ENCODE measurements around the gene PTPRG. TPM values are rescaled to one million over a fixed set of nuclear protein-coding genes. Genes with fewer than 3 reads are reported as not detected.

The PTPRG gene
- total RNA-seq, 1 donor from 2014 or later = 11.1 TPM

DNA sequence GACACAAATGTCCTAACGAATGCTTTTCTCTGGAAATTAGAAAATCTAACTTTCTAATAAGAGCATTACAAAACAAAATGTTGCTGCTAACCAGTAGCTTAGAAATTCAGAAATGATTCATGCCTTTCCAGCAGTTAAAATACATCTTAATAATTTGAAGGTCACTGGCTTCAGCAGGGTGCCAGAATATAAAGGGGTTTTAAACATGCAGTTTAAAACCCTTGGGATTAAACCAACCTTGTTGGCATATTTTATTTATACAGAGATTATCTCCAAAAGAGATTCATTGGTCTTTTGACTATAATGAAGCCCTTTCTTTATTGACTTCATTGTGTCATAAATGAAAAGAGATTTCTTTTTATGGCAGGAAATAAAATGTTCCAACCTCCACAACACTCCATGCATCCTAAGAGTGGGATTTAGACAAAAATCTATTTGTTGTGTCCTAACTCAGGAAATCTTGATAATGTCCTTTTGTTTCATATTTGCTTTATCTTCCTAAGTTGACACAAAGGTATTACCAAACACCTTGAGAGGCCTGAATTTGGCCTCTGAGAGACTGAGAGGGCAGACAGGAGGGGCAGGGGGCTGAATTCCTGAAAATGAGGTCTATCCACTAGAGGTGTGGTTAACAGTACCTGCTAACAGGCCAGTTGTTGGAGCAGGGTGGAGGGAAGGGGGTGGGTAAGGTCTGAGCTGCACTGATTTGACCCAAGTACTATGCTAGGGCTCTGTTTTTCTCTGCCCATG lies 687.5 kb downstream of the PTPRG start:
- no peak for DNase-seq (ENCODE audit: low read depth)
- H3K4me3 ChIP-seq (ENCODE audit: low read depth, low read length) = no peak overlapping the region
- no peaks in the 10 kb centered on the region for H3K27me3 ChIP-seq (ENCODE audit: control insufficient read depth, insufficient read depth, low read length)
- no peaks in the 10 kb centered on the region for H3K36me3 ChIP-seq (ENCODE audit: control insufficient read depth, insufficient read depth, low read length)
- TF ChIP-seq, protein P1, sequence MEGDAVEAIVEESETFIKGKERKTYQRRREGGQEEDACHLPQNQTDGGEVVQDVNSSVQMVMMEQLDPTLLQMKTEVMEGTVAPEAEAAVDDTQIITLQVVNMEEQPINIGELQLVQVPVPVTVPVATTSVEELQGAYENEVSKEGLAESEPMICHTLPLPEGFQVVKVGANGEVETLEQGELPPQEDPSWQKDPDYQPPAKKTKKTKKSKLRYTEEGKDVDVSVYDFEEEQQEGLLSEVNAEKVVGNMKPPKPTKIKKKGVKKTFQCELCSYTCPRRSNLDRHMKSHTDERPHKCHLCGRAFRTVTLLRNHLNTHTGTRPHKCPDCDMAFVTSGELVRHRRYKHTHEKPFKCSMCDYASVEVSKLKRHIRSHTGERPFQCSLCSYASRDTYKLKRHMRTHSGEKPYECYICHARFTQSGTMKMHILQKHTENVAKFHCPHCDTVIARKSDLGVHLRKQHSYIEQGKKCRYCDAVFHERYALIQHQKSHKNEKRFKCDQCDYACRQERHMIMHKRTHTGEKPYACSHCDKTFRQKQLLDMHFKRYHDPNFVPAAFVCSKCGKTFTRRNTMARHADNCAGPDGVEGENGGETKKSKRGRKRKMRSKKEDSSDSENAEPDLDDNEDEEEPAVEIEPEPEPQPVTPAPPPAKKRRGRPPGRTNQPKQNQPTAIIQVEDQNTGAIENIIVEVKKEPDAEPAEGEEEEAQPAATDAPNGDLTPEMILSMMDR (IDR thresholded peaks at IDR 0.05; ENCODE audit: insufficient read depth, low read length, severe bottlenecking) = no peak
- FAIRE-seq = no peak

DNA sequence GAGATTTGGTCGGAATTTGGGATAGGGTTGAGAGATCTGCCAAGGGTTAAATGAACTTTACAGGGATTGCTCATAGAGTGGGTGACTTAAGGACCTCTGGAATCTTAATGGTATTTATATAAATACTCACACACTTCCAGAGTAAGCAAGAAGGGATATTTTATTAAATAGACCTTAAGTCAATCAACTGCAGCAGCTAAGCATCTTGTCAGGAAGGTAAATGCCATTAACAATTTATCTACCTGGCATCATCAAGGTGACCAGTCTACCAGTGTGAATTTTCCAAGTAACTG lies 688.1 kb downstream of the PTPRG start:
- DNase-seq (ENCODE audit: low read depth) = no peak
- H3K27me3 ChIP-seq (ENCODE audit: control insufficient read depth, insufficient read depth, low read length) = no peaks in the 10 kb centered on the region
- no peak overlapping the region for H3K4me3 ChIP-seq (ENCODE audit: low read depth, low read length)
- no peak for FAIRE-seq
- TF ChIP-seq, protein P1 (IDR thresholded peaks at IDR 0.05; ENCODE audit: insufficient read depth, low read length, severe bottlenecking) = no peak
- H3K36me3 ChIP-seq (ENCODE audit: control insufficient read depth, insufficient read depth, low read length) = no peaks in the 10 kb centered on the region

DNA sequence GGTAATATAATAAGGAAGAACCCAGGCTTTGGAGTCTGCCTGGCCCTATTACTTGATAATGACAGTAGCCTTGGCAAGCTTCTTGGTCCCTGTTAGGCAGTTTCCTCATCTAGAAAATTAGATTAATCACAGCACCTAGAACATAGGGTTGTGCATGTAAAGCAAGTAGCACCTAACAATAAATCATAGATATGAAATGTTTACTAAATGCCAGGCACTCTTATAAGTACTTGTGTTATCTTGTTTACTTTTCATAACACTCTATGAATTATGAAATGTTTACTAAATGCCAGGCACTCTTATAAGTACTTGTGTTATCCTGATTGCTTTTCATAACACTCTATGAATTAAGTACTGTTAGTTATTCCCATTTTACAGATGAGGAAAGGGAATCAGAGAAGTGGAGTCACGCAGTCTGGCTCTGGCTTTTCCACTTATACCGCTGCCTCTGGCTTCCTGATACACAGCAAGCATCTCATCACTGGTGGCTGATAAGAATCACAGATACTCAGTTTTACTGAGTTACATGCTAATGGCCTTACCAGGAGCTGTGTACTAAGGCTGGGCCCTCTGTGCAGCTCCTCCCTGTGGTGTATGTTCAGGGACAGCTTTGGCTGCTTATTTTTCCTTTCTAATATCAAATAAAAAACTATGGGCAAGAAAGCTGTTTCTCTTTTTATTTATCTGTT lies 688.6 kb downstream of the PTPRG start:
- TF ChIP-seq, protein P1 (IDR thresholded peaks at IDR 0.05; ENCODE audit: insufficient read depth, low read length, severe bottlenecking) = no peak
- DNase-seq (ENCODE audit: low read depth) = no peak
- no peaks in the 10 kb centered on the region for H3K27me3 ChIP-seq (ENCODE audit: control insufficient read depth, insufficient read depth, low read length)
- H3K36me3 ChIP-seq (ENCODE audit: control insufficient read depth, insufficient read depth, low read length) = no peaks in the 10 kb centered on the region
- H3K4me3 ChIP-seq (ENCODE audit: low read depth, low read length) = no peak overlapping the region
- FAIRE-seq = no peak

DNA sequence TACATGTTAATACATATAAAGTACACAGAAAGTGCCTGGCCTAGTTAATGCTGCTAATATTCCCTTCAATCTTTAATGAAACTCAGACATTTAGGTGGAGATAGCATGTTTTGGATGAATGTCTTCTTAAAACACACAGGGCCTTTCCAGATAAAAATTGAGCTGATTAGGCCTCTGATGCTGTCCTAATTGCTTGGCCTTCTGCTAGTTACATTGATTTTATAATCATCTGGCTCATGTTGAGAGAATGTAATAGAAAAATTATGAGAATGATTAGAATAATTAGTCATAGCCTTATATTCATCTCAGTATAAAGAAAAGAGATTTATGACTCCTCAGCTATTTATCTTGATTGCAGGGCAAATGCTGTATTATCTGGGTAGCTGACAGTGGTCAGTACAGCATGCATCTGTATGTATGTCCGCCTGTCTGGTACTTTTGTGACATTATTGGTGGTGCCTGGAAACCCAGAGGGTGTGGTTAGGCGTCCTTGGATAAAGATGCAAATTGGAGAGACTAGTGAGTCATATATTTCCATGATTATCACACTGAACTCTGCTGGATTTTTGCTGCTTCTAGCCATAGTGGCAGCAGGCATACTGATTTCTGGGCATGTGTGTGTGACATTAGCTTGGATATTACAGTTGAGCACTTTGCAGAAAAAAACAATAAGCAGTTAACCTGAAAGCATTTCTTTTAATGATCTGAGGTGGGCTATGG lies 691.2 kb downstream of the PTPRG start:
- H3K4me3 ChIP-seq (ENCODE audit: low read depth, low read length) = no peak overlapping the region
- no peaks in the 10 kb centered on the region for H3K27me3 ChIP-seq (ENCODE audit: control insufficient read depth, insufficient read depth, low read length)
- DNase-seq (ENCODE audit: low read depth) (peak; percentile 10), FAIRE-seq (no peak)
- TF ChIP-seq, protein P1 (IDR thresholded peaks at IDR 0.05; ENCODE audit: insufficient read depth, low read length, severe bottlenecking) = no peak
- no peaks in the 10 kb centered on the region for H3K36me3 ChIP-seq (ENCODE audit: control insufficient read depth, insufficient read depth, low read length)

DNA sequence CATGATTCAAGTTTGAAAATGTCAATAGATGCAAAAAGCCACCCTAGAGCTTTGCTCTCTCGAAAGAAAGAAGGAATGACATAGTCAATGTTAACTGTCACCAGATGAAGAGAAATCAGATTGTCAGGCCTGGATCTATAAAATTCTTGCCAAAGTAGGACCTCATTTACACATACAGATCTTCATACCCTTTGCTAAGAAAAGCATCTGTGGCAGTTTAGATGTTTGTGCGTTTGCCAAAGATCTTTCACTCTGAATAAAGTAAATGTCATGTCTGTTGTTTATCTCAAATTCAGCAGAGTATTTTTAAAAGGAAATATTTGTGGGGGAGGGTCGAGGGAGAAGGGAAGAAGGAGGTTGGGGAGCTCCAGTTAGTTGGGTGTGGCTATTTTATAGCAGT lies 692.6 kb downstream of the PTPRG start:
- FAIRE-seq (no peak), DNase-seq (ENCODE audit: low read depth) (no peak)
- H3K27me3 ChIP-seq (ENCODE audit: control insufficient read depth, insufficient read depth, low read length) = no peaks in the 10 kb centered on the region
- TF ChIP-seq, protein P1 (IDR thresholded peaks at IDR 0.05; ENCODE audit: insufficient read depth, low read length, severe bottlenecking) = no peak
- no peaks in the 10 kb centered on the region for H3K36me3 ChIP-seq (ENCODE audit: control insufficient read depth, insufficient read depth, low read length)
- H3K4me3 ChIP-seq (ENCODE audit: low read depth, low read length) = no peak overlapping the region
